HL-60 (cell line): ENCODE data around the gene USF1.

Experiments used
- DNase-seq, 2 experiments: peaks; one replicate each; pipeline ENCODE4 v3.0.0-alpha.2; 2010 to 2020; ENCODE audit warnings: low read depth in 1 of 2, low spot score in 1 of 2
- H3K27ac ChIP-seq: fragments of 250-450 bp; sonication (Bioruptor Pico); replicated peaks from 2 replicates; pipeline ENCODE4 v1.5.1; 2020; ENCODE audit warnings: mild to moderate bottlenecking, moderate library complexity
- H3K27me3 ChIP-seq: fragments of 250-450 bp; sonication (Bioruptor Pico); 2 replicates; pipeline ENCODE4 v1.5.1; 2021; ENCODE audit warnings: mild to moderate bottlenecking, moderate library complexity; ENCODE audit not compliant: insufficient read depth, poor library complexity, severe bottlenecking
- H3K4me3 ChIP-seq: replicated peaks from 2 replicates; pipeline ENCODE4 v1.5.1; 2011; ENCODE audit warnings: mild to moderate bottlenecking, control low read depth, low read length; ENCODE audit not compliant: insufficient read depth
- GABPA ChIP-seq: IDR thresholded peaks from 2 replicates; pipeline ENCODE4 v1.6.1; 2012; ENCODE audit warnings: low read depth
- POLR2AphosphoS5 ChIP-seq: IDR thresholded peaks from 2 replicates; pipeline ENCODE4 v1.6.1; 2012; ENCODE audit warnings: low read depth
- SPI1 ChIP-seq: IDR thresholded peaks from 2 replicates; pipeline ENCODE4 v1.6.1; 2012; ENCODE audit warnings: low read depth, mild to moderate bottlenecking, borderline replicate concordance
- TF ChIP-seq, protein P1 (sequence below): IDR thresholded peaks from 2 replicates; pipeline ENCODE4 v1.6.1; 2012; ENCODE audit warnings: low read depth; ENCODE audit not compliant: insufficient replicate concordance
- TF ChIP-seq, protein P2 (sequence below): IDR thresholded peaks from one replicate; pipeline ENCODE4 v1.5.1; 2011; ENCODE audit warnings: low read length, control low read depth, inconsistent platforms; ENCODE audit not compliant: insufficient read depth

Gene USF1

DNA sequence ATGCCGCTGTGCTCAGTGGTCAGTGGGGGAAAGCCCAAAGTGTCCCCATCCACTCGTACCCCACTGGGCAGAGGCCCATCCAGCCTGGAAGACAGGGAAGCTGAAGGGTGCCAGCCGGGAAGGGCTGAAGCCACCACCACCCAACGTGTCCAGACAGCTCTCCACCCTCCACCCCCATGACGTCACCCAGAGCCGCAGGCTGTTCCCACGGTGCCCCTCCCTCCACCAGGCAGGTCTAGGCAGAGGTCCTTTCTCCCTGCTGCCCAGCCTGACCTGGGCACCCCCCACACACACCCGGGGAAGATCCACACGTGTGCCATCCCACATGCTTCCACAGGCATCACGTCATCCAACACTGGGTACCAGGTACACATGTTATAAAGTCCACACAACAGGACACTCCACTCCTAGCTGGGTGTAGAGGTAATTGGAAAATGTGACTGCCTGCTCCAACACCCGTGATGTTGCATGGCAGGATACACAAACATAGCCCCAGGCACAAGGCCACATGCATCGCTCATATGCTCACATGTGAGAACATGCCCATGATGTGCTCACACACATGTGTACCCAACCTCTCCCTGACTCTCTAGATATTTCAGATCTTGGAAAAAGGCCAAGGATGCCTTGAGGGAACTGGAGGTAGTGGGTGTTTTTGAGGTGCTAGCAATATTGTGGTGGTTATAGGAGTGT is 29.0 kb upstream of the USF1 start:
- H3K27ac ChIP-seq = no peak overlapping the region
- H3K27me3 ChIP-seq = no peaks in the 10 kb centered on the region
- DNase-seq = no peak
- no peak for TF ChIP-seq GABPA
- no peak for TF ChIP-seq POLR2AphosphoS5
- TF ChIP-seq, protein P1, sequence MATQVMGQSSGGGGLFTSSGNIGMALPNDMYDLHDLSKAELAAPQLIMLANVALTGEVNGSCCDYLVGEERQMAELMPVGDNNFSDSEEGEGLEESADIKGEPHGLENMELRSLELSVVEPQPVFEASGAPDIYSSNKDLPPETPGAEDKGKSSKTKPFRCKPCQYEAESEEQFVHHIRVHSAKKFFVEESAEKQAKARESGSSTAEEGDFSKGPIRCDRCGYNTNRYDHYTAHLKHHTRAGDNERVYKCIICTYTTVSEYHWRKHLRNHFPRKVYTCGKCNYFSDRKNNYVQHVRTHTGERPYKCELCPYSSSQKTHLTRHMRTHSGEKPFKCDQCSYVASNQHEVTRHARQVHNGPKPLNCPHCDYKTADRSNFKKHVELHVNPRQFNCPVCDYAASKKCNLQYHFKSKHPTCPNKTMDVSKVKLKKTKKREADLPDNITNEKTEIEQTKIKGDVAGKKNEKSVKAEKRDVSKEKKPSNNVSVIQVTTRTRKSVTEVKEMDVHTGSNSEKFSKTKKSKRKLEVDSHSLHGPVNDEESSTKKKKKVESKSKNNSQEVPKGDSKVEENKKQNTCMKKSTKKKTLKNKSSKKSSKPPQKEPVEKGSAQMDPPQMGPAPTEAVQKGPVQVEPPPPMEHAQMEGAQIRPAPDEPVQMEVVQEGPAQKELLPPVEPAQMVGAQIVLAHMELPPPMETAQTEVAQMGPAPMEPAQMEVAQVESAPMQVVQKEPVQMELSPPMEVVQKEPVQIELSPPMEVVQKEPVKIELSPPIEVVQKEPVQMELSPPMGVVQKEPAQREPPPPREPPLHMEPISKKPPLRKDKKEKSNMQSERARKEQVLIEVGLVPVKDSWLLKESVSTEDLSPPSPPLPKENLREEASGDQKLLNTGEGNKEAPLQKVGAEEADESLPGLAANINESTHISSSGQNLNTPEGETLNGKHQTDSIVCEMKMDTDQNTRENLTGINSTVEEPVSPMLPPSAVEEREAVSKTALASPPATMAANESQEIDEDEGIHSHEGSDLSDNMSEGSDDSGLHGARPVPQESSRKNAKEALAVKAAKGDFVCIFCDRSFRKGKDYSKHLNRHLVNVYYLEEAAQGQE = no peak
- TF ChIP-seq SPI1 = no peak
- TF ChIP-seq, protein P2, sequence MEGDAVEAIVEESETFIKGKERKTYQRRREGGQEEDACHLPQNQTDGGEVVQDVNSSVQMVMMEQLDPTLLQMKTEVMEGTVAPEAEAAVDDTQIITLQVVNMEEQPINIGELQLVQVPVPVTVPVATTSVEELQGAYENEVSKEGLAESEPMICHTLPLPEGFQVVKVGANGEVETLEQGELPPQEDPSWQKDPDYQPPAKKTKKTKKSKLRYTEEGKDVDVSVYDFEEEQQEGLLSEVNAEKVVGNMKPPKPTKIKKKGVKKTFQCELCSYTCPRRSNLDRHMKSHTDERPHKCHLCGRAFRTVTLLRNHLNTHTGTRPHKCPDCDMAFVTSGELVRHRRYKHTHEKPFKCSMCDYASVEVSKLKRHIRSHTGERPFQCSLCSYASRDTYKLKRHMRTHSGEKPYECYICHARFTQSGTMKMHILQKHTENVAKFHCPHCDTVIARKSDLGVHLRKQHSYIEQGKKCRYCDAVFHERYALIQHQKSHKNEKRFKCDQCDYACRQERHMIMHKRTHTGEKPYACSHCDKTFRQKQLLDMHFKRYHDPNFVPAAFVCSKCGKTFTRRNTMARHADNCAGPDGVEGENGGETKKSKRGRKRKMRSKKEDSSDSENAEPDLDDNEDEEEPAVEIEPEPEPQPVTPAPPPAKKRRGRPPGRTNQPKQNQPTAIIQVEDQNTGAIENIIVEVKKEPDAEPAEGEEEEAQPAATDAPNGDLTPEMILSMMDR = no peak
- H3K4me3 ChIP-seq = no peak overlapping the region

DNA sequence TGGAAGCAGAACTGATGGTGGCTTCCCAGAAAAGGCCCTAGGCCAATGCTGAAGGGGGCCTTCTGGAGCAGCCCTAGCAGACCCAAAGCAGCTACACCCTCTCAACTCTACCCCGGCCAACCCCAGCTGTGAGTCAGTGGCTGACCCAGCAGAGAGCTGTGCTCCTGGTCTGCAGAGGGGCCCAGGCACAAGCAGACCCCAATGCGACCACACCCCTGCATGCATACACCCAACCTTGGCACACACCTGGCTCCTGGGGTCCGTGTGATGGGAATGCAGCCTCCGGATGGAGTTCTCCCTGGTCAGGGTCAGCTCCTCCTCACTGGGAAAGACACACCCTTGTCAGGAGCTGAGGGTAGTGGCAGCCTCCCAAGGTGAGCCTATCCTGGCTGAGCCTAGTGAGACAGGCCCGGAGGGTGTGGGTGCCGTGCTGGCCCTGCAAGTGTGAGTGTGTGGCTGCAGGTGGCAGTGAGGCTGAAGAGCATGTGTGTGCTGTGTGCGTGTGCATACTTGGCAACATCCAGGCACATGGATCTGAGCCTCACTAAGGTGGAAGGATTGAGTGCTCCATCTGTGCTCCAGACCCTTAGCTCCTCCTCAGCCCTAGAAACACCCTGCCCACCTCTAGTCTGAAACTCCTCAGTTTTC is 27.8 kb upstream of the USF1 start:
- H3K27ac ChIP-seq = no peak overlapping the region
- DNase-seq = no peak

DNA sequence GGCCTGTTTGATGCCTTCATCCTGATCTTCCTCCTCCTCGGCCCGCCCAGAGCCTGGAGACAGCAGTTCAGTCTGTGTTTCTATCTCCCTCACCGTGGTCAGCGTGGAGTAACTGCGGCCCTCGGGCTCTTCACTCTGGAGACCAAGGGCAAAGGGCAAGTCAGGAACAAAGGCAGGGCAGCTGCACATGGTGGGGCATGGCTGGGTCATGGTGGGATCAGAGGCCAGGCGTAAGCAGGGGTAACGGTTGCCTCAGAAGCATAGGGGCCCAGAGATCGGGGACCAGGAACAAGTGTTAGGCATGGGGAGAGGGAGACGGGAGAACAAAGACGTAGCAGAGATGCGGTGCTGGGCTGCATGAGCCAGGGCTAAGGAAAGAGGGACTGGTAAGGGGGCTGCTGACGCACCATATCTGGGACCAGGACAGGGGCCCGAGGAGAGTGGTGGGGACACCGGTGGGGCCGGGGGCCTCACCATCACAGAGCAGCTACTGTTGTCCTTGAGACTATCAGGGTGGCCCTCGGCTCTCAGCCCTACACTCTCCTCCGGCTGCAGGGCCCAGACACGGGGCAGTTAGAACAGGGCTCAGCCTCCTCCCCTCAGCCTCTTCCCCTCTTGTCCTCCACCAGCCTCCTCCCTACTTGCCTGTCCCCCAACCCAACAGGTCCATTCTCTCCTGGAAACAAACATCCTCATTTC is 27.1 kb upstream of the USF1 start:
- H3K27ac ChIP-seq = no peak overlapping the region
- TF ChIP-seq GABPA = no peak
- no peak for TF ChIP-seq SPI1
- TF ChIP-seq, protein P2 = no peak
- TF ChIP-seq, protein P1 = no peak
- TF ChIP-seq POLR2AphosphoS5 = no peak
- H3K27me3 ChIP-seq = no peaks in the 10 kb centered on the region
- DNase-seq = no peak
- no peak overlapping the region for H3K4me3 ChIP-seq

More for the DNA sequence above, 27.8 kb upstream of the USF1 start:
- Histone ChIP-seq H3K27me3 (no peaks in the 10 kb centered on the region), H3K4me3 (no peak overlapping the region)
- TF ChIP-seq SPI1 (no peak), POLR2AphosphoS5 (no peak), GABPA (no peak)
- TF ChIP-seq, protein P1 = no peak
- TF ChIP-seq, protein P2 = no peak
